Lower leg skin (tissue), 3 donors: Measurements from ENCODE around the gene PLPPR3.

Experiments
- POLR2A ChIP-seq, 2 donors: fragments of 450-650 bp; IDR thresholded peaks; one replicate each; pipeline ENCODE4 v1.6.1; 2016 to 2017; ENCODE audit warnings: antibody characterized with exemption in 2 of 2, mild to moderate bottlenecking in 1 of 2, moderate library complexity in 1 of 2
- TF ChIP-seq, protein P1 (sequence below), 3 donors: fragments of 450-650 bp; IDR thresholded peaks; one replicate each; pipeline ENCODE4 v1.5.1; 2016; ENCODE audit warnings: antibody characterized with exemption in 3 of 3, mild to moderate bottlenecking in 3 of 3, moderate library complexity in 2 of 3

DNA sequence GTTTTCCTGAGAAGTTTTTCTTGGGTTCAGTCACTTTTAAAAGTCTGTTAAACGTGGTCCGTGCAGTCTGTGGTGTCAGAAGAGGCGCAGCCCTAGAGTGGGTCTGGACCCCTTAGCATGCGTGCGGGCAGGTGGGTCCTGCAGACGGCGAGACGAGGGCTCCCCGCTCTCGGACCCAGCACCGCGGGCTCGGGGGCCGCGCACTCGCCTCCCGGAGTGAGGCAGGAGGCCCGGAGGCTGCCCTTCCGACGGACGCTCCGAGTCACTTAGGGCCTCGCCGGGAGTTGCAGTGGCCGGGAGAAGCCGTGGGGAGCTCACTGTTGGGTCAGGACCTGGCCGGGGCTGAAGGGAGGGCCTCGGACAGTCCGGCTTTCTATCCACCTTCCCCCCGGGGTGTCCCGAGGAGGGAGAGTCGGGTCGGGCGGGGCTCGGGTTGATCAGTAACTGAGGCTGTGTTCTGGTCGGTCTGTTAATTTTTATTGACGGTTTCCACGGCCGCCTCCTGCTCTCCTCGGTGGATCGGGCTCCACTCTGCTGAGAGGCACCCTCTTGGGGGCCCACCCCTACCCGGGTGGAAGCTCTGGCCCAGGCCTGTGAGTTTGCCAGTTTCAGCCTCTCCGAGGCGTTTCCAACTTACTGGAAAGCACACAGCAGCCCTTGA, 23.2 kb downstream of the PLPPR3 start:
- no peak for TF ChIP-seq POLR2A (IDR thresholded peaks at IDR 0.05)
- TF ChIP-seq, protein P1, sequence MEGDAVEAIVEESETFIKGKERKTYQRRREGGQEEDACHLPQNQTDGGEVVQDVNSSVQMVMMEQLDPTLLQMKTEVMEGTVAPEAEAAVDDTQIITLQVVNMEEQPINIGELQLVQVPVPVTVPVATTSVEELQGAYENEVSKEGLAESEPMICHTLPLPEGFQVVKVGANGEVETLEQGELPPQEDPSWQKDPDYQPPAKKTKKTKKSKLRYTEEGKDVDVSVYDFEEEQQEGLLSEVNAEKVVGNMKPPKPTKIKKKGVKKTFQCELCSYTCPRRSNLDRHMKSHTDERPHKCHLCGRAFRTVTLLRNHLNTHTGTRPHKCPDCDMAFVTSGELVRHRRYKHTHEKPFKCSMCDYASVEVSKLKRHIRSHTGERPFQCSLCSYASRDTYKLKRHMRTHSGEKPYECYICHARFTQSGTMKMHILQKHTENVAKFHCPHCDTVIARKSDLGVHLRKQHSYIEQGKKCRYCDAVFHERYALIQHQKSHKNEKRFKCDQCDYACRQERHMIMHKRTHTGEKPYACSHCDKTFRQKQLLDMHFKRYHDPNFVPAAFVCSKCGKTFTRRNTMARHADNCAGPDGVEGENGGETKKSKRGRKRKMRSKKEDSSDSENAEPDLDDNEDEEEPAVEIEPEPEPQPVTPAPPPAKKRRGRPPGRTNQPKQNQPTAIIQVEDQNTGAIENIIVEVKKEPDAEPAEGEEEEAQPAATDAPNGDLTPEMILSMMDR (IDR thresholded peaks at IDR 0.05): no peak
